BLaER1 treated with 17β-estradiol and CSF1 and Interleukin-3, amounts not matched to agents 10 nM and 100 nM (cell line): ENCODE results near the gene SLC5A6.

Experiments used
- H3K27ac ChIP-seq, 11 experiments: shearing (Covaris generic); formaldehyde crosslinking; 2 replicates each; pipeline ENCODE4 v1.8.1; 2022
- H3K27me3 ChIP-seq, 11 experiments: shearing (Covaris generic); formaldehyde crosslinking; 2 replicates each; pipeline ENCODE4 v1.8.1; 2022
- H3K36me3 ChIP-seq, 11 experiments: shearing (Covaris generic); formaldehyde crosslinking; 2 replicates each; pipeline ENCODE4 v1.8.1; 2022
- H3K4me1 ChIP-seq, 10 experiments: shearing (Covaris generic); formaldehyde crosslinking; 2 replicates each; pipeline ENCODE4 v1.8.1; 2022
- H3K4me2 ChIP-seq, 11 experiments: shearing (Covaris generic); formaldehyde crosslinking; 2 replicates each; pipeline ENCODE4 v1.8.1; 2022
- H3K4me3 ChIP-seq, 10 experiments: shearing (Covaris generic); formaldehyde crosslinking; 2 replicates each; pipeline ENCODE4 v1.8.1; 2022
- H3K9ac ChIP-seq, 11 experiments: shearing (Covaris generic); formaldehyde crosslinking; 2 replicates each; pipeline ENCODE4 v1.8.1; 2022
- H3K9me3 ChIP-seq, 11 experiments: shearing (Covaris generic); formaldehyde crosslinking; replicated peaks in 1 of 11; 2 replicates each; pipeline ENCODE4 v1.8.1; 2022
- H4K20me1 ChIP-seq, 11 experiments: shearing (Covaris generic); formaldehyde crosslinking; 2 replicates each; pipeline ENCODE4 v1.8.1; 2022
- Cebpa-rat ChIP-seq, 11 experiments: shearing (Covaris generic); IDR thresholded peaks; 2 replicates each; pipeline ENCODE4 v1.8.1; 2022

Gene SLC5A6

GRCh38 chr2:27249891-27250651 lies 38.0 kb upstream of the SLC5A6 start:
- peaks cover 0 to 7% (median 2%) of the 10 kb centered on the region in 11 experiments; a peak in 9 of 22 replicates for H3K36me3 ChIP-seq
- H3K27me3 ChIP-seq = peaks cover 0 to 23% (median 7%) of the 10 kb centered on the region in 11 experiments; a peak in 9 of 22 replicates
- H3K27ac ChIP-seq = no peak overlapping the region
- H3K4me1 ChIP-seq = peaks cover 0 to 33% (median 32%) of the 10 kb centered on the region in 10 experiments; a peak in 16 of 20 replicates
- H3K9ac ChIP-seq = peak overlapping the region in 1 of 11 experiments; percentile 29; a peak in 1 of 22 replicates
- TF ChIP-seq Cebpa-rat (IDR thresholded peaks at IDR 0.05) = no peak
- H3K4me3 ChIP-seq = no peak overlapping the region
- peak overlapping the region in 10 of 11 experiments; percentile 7 to 89 (median 74); a peak in 16 of 22 replicates for H3K4me2 ChIP-seq
- no peaks in the 10 kb centered on the region for H3K9me3 ChIP-seq
- H4K20me1 ChIP-seq = peaks cover 0 to 13% (median 0%) of the 10 kb centered on the region in 11 experiments; a peak in 1 of 22 replicates

GRCh38 chr2:27249159-27249890 lies 37.3 kb upstream of the SLC5A6 start:
- Histone ChIP-seq H3K4me3 (no peak overlapping the region), H4K20me1 (peaks cover 0 to 13% (median 0%) of the 10 kb centered on the region in 11 experiments; a peak in 1 of 22 replicates), H3K9ac (no peak overlapping the region), H3K4me1 (peaks cover 0 to 33% (median 32%) of the 10 kb centered on the region in 10 experiments; a peak in 16 of 20 replicates), H3K4me2 (peak overlapping the region in 8 of 11 experiments; percentile 59 to 89 (median 76); a peak in 15 of 22 replicates), H3K36me3 (peaks cover 2 to 15% (median 10%) of the 10 kb centered on the region in 11 experiments; a peak in 21 of 22 replicates), H3K27me3 (peaks cover 0 to 23% (median 7%) of the 10 kb centered on the region in 11 experiments; a peak in 8 of 22 replicates), H3K9me3 (no peaks in the 10 kb centered on the region), H3K27ac (no peak overlapping the region)
- no peak for TF ChIP-seq Cebpa-rat (IDR thresholded peaks at IDR 0.05)

DNA sequence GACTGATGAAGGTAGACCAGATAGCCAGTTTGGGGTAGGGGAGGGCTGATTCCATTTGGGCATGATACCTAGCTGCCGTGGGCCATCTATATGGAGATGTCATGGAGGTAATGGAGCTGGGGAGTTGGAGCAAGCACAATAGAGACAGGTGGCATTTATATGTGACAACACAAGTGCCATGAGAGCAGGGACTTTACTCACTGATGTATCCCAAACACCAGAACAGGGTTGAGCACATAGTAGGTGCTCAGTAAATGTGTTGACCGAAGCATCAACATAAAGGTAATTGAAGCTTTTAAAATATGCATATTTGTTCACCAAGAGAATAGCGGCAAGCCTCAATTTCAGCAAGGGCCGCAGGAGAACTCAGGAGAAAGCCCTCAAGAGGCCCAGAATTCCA lies 35.8 kb upstream of the SLC5A6 start:
- Histone ChIP-seq H4K20me1 (peaks cover 0 to 22% (median 2%) of the 10 kb centered on the region in 11 experiments; a peak in 7 of 22 replicates), H3K9me3 (no peaks in the 10 kb centered on the region), H3K36me3 (peaks cover 16 to 29% (median 24%) of the 10 kb centered on the region in 11 experiments), H3K4me1 (peaks cover 0 to 33% (median 32%) of the 10 kb centered on the region in 10 experiments; a peak in 16 of 20 replicates), H3K27ac (no peak overlapping the region), H3K27me3 (peaks cover 0 to 23% (median 7%) of the 10 kb centered on the region in 11 experiments; a peak in 8 of 22 replicates), H3K4me2 (no peak overlapping the region), H3K4me3 (no peak overlapping the region), H3K9ac (no peak overlapping the region)
- TF ChIP-seq Cebpa-rat (IDR thresholded peaks at IDR 0.05) = no peak

DNA sequence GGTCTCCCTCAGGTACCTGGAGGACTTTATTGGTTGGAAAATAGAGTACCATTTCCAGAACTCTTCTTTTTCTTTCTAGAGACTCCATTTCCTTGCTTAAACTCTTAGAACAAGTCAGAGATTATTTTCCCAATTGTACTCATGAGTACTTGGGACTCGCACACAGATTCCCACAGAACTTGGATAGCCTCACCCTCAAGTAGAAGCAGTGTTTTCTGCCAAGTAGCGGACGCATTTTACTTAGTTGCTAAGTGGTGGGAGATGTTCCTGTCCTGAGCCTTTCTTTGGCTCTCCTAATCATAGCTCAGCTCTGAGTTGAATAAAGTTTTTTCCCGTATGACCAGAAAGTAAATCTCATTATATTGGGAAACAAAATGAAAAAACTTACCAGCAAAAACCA lies 33.6 kb upstream of the SLC5A6 start:
- peaks cover 0 to 9% (median 0%) of the 10 kb centered on the region in 11 experiments; a peak in 4 of 22 replicates for H3K27me3 ChIP-seq
- H3K4me1 ChIP-seq = peaks cover 0 to 33% (median 30%) of the 10 kb centered on the region in 10 experiments; a peak in 18 of 20 replicates
- no peak overlapping the region for H3K4me3 ChIP-seq
- no peak for TF ChIP-seq Cebpa-rat (IDR thresholded peaks at IDR 0.05)
- H3K27ac ChIP-seq = no peak overlapping the region
- no peaks in the 10 kb centered on the region for H3K9me3 ChIP-seq
- H3K4me2 ChIP-seq = no peak overlapping the region
- peaks cover 0 to 40% (median 7%) of the 10 kb centered on the region in 11 experiments; a peak in 11 of 22 replicates for H4K20me1 ChIP-seq
- H3K36me3 ChIP-seq = peaks cover 39 to 52% (median 47%) of the 10 kb centered on the region in 11 experiments
- no peak overlapping the region for H3K9ac ChIP-seq

GRCh38 chr2:27245116-27245515 lies 33.0 kb upstream of the SLC5A6 start:
- H3K9ac ChIP-seq = no peak overlapping the region
- peaks cover 0 to 28% (median 25%) of the 10 kb centered on the region in 10 experiments; a peak in 18 of 20 replicates for H3K4me1 ChIP-seq
- H4K20me1 ChIP-seq = peaks cover 0 to 44% (median 7%) of the 10 kb centered on the region in 11 experiments; a peak in 11 of 22 replicates
- no peaks in the 10 kb centered on the region for H3K9me3 ChIP-seq
- H3K27ac ChIP-seq = no peak overlapping the region
- H3K27me3 ChIP-seq = peaks cover 0 to 4% (median 0%) of the 10 kb centered on the region in 11 experiments; a peak in 2 of 22 replicates
- TF ChIP-seq Cebpa-rat (IDR thresholded peaks at IDR 0.05) = no peak
- no peak overlapping the region for H3K4me2 ChIP-seq
- H3K4me3 ChIP-seq = no peak overlapping the region
- peaks cover 44 to 57% (median 52%) of the 10 kb centered on the region in 11 experiments for H3K36me3 ChIP-seq

DNA sequence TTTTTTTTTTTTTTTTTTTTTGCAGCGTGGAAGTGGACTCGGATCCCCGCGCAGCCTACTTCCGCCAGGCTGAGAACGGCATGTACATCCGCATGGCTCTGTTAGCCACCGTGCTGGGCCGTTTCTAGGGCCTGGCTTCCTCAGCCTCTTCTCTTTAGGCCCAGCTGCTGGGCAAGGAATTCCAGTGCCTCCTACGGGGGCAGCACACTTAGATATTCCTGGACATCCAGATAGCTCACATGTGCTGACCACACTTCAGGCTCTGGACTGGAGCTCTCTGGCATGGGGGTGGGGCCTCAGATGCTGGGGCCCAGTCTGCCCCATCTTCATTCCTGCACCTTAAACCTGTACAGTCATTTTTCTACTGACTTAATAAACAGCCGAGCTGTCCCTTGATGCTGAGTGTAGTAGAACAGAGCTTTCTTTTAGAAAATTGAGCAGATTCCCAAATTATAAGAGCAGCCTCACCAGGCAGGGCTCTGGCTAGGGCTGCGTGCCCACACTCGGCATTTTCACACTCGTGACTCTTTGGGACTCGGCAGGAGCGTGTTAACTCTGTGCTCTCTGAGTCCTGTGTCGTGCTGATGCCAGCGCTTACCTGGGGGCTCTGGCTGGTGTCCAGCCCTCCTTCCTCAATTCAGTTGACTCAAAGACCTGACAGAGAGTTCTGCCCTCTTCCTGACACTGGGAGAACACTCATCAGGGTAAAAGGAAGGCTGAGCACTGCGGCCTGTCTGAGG lies 31.5 kb upstream of the SLC5A6 start:
- H3K27ac ChIP-seq = no peak overlapping the region
- H4K20me1 ChIP-seq = peaks cover 0 to 59% (median 11%) of the 10 kb centered on the region in 11 experiments; a peak in 11 of 22 replicates
- peaks cover 59 to 72% (median 67%) of the 10 kb centered on the region in 11 experiments for H3K36me3 ChIP-seq
- H3K4me2 ChIP-seq = no peak overlapping the region
- H3K4me1 ChIP-seq = peaks cover 0 to 14% (median 13%) of the 10 kb centered on the region in 10 experiments; a peak in 18 of 20 replicates
- H3K4me3 ChIP-seq = no peak overlapping the region
- no peaks in the 10 kb centered on the region for H3K27me3 ChIP-seq
- H3K9me3 ChIP-seq = no peaks in the 10 kb centered on the region
- no peak overlapping the region for H3K9ac ChIP-seq
- no peak for TF ChIP-seq Cebpa-rat (IDR thresholded peaks at IDR 0.05)

- no peaks in the 10 kb centered on the region for H3K9me3 ChIP-seq
- no peak overlapping the region for H3K4me3 ChIP-seq
- H3K27ac ChIP-seq = peak overlapping the region in 3 of 11 experiments; percentile 4 to 32 (median 22); a peak in 2 of 22 replicates
- peaks cover 0 to 14% (median 13%) of the 10 kb centered on the region in 10 experiments; a peak in 18 of 20 replicates for H3K4me1 ChIP-seq
- peaks cover 69 to 82% (median 77%) of the 10 kb centered on the region in 11 experiments for H3K36me3 ChIP-seq
- TF ChIP-seq Cebpa-rat (IDR thresholded peaks at IDR 0.05) = no peak
- no peaks in the 10 kb centered on the region for H3K27me3 ChIP-seq
- H3K4me2 ChIP-seq = peak overlapping the region in 9 of 11 experiments; percentile 27 to 65 (median 42); a peak in 12 of 22 replicates
- H3K9ac ChIP-seq = peak overlapping the region in 3 of 11 experiments; percentile 12 to 29 (median 18); a peak in 4 of 22 replicates
- H4K20me1 ChIP-seq = peaks cover 0 to 68% (median 11%) of the 10 kb centered on the region in 11 experiments; a peak in 12 of 22 replicates
Observed at GRCh38 chr2:27242614-27242951, 30.5 kb upstream of the SLC5A6 start.
